ENCODE data around the gene ZC3H8.

The ZC3H8 gene

DNA sequence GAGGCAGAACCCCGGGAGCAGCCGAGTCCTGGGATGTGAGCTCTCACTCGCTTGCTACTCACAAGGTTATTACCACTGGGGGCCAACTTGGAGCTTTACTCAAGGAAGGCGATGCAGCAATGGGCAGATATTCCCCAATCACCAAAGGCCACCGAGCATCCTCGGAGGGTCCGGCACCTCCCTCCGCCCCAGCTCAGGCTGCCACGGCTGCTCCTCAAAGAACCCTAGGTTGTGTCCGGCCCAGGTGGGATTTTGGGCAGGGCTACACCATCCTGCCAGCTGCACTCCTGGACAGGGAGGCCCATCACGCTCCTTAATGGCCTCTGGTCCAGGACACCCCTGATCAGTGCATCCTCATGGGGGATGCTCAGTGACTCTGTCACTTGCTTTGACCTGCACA is 91.9 kb downstream of the ZC3H8 start:
- DNase-seq: no peak

DNA sequence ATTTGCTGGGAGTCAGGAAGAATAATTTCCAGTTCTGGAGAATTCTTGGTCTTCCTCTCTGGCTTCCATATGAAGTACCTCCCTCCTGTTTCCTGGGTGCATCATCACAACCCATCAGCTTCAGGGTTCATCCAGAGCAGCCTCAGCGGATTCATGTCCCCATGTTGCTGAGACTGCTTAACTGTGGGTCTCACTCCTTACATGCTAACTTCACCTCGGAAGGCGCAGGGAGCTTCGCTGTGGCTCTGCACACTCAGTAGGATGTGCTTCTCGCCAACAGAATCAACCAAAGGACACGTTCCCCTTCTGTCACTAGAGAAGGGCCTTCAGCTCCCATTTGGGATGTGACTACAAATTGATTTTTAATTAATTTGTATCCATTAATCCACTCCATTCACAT is 92.5 kb downstream of the ZC3H8 start:
- no peak for DNase-seq

All from activated CD8-positive, alpha-beta memory T cell treated with anti-CD3 and anti-CD28 coated beads, Interleukin-2, amount 50 U/mL, for 4 hours (primary cell).